HUES48 (cell line): ENCODE measurements around the gene UTS2R.

Experiments
- H3K27ac ChIP-seq: one replicate; pipeline ENCODE4 v1.7.0; 2013; ENCODE audit warnings: low read depth, low read length, inconsistent platforms
- H3K27me3 ChIP-seq: 2 replicates; pipeline ENCODE4 v1.6.1; 2013; ENCODE audit warnings: mild to moderate bottlenecking, low read length; ENCODE audit not compliant: control insufficient read depth, insufficient read depth
- H3K36me3 ChIP-seq: 2 replicates; pipeline ENCODE4 v1.6.1; 2013; ENCODE audit warnings: low read length; ENCODE audit not compliant: control insufficient read depth, insufficient read depth
- H3K4me1 ChIP-seq: 2 replicates; pipeline ENCODE4 v1.6.1; 2013; ENCODE audit warnings: mild to moderate bottlenecking, low read length; ENCODE audit not compliant: control insufficient read depth, insufficient read depth
- H3K4me3 ChIP-seq: 2 replicates; pipeline ENCODE4 v1.5.1; 2013; ENCODE audit warnings: mild to moderate bottlenecking, low read depth, low read length
- H3K9ac ChIP-seq: 2 replicates; pipeline ENCODE4 v1.6.1; 2013; ENCODE audit warnings: mild to moderate bottlenecking, low read depth, low read length, moderate library complexity
- H3K9me3 ChIP-seq: 2 replicates; pipeline ENCODE4 v1.6.1; 2013; ENCODE audit warnings: low read length; ENCODE audit not compliant: control insufficient read depth, insufficient read depth

The UTS2R gene

GRCh38 chr17:82348866-82349265, 22.7 kb upstream of the UTS2R start:
- no peak overlapping the region for H3K9ac ChIP-seq
- no peak overlapping the region for H3K4me3 ChIP-seq
- no peak overlapping the region for H3K27ac ChIP-seq
- no peaks in the 10 kb centered on the region for H3K9me3 ChIP-seq
- no peaks in the 10 kb centered on the region for H3K27me3 ChIP-seq
- no peaks in the 10 kb centered on the region for H3K4me1 ChIP-seq
- no peaks in the 10 kb centered on the region for H3K36me3 ChIP-seq

GRCh38 chr17:82349287-82349701, 22.3 kb upstream of the UTS2R start:
- Histone ChIP-seq H3K9ac (no peak overlapping the region), H3K27ac (no peak overlapping the region), H3K36me3 (no peaks in the 10 kb centered on the region), H3K27me3 (no peaks in the 10 kb centered on the region), H3K4me1 (no peaks in the 10 kb centered on the region), H3K9me3 (no peaks in the 10 kb centered on the region), H3K4me3 (no peak overlapping the region)

DNA sequence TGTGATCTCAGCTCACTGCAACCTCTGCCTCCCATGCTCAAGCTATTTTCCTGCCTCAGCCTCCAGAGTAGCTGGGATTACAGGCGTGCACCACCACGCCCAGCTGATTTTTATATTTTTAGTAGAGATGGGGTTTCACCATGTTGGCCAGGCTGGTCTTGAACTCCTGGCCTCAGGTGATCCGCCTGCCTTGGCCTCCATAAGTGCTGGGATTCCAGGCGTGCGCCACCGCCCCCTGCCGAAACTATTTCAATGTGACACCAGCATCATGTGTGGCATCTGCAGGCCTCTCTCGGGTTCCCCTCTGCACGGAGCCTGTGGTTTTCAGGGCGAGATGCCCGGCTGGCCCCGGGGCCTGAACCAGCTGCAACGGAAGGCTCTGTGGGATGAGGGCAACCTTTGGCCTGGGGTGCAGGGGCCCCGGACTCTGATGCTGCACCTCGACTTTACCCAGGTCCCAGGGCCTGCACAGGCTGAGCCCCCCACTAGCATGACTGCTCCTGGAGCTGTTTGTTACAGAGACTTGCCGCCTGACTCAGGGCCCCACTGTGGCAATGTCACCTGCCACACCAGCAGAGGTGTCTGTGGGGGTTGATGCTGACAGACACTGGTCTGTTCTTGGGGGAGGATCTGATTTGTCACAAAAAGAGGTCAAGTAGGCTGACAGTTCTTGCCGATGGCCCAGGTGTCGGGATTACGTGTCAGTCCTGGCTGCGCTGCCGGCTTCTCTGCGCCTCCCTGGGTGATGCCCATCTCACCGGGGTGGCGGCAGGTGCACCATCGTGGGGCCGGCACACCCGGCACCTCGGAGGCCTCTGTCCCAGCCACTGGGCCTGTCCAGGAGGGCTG, 21.2 kb upstream of the UTS2R start:
- Histone ChIP-seq H3K4me1 (no peaks in the 10 kb centered on the region), H3K36me3 (no peaks in the 10 kb centered on the region), H3K9ac (no peak overlapping the region), H3K27me3 (no peaks in the 10 kb centered on the region), H3K9me3 (no peaks in the 10 kb centered on the region), H3K4me3 (no peak overlapping the region), H3K27ac (no peak overlapping the region)

DNA sequence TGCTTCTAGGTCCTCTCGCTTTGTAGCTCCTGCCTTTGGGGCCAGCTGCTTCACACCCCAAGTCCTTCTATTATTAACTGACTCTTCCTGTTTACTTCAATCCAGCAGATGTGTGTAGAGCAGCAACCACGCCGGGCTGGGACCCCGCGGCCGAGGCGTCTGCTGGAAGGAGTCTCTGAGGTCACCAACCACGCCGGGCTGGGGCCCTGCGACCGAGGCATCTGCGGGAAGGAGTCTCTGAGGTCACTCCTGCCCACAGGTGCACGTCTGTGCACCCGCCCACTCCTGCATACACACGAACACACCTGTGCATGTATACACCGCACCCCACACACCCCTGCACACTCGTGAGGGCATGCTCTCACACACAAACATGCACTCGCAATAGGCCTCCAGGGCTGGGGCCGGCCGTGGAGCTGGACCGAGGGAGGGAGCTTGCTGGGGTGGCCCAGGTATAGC, 20.3 kb upstream of the UTS2R start:
- no peaks in the 10 kb centered on the region for H3K9me3 ChIP-seq
- H3K4me3 ChIP-seq: no peak overlapping the region
- H3K9ac ChIP-seq: no peak overlapping the region
- no peaks in the 10 kb centered on the region for H3K27me3 ChIP-seq
- H3K27ac ChIP-seq: no peak overlapping the region
- no peaks in the 10 kb centered on the region; the same call in 1 of the 2 replicates for H3K4me1 ChIP-seq
- H3K36me3 ChIP-seq: no peaks in the 10 kb centered on the region

- H3K27me3 ChIP-seq: no peaks in the 10 kb centered on the region
- H3K4me1 ChIP-seq: no peaks in the 10 kb centered on the region; the same call in 1 of the 2 replicates
- no peak overlapping the region for H3K9ac ChIP-seq
- H3K36me3 ChIP-seq: no peaks in the 10 kb centered on the region
- no peak overlapping the region for H3K27ac ChIP-seq
- H3K9me3 ChIP-seq: no peaks in the 10 kb centered on the region
- H3K4me3 ChIP-seq: no peak overlapping the region
Observed at GRCh38 chr17:82351713-82352488, 19.7 kb upstream of the UTS2R start.

- Histone ChIP-seq H3K36me3 (no peaks in the 10 kb centered on the region), H3K4me1 (no peaks in the 10 kb centered on the region; the same call in 1 of the 2 replicates), H3K9me3 (no peaks in the 10 kb centered on the region)
Observed at GRCh38 chr17:82353484-82353883, 18.1 kb upstream of the UTS2R start.

GRCh38 chr17:82354804-82355308, 16.7 kb upstream of the UTS2R start:
- H3K27ac ChIP-seq: no peak overlapping the region

More at GRCh38 chr17:82353484-82353883, 18.1 kb upstream of the UTS2R start:
- no peak overlapping the region for H3K27ac ChIP-seq
- H3K27me3 ChIP-seq: no peaks in the 10 kb centered on the region
- H3K9ac ChIP-seq: no peak overlapping the region
- H3K4me3 ChIP-seq: no peak overlapping the region

DNA sequence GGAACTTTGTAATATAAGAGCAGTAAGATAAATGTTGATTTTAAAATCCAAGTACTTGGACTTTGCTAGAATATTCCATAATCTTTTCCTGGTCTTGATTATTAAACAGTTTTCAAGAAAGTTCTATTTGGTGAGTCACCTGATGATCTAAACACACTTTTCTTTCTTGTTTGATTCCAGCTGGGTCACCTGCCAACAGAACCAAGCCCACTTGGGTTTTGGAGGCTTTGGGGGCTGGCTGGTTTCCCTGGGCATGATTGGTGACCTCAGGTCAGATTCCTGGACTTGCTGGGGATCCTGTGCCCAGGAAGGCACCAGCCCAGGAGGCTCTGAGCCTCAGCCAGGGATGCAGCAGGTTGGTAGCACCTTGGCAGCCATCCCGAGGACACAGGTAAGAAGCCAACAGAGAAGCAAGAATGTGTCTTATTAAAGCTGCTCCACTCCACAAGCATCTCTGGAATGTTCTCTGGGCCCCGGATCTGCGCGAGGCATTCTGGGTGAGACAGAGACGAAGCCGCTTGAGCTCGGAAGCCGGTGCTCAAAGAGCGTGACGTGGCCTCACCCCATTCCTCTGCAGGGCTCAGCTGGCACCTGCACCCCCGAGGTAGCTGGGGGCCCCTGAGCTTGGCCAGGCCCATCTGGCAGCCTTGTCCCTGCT, 15.7 kb upstream of the UTS2R start:
- Histone ChIP-seq H3K9me3 (no peaks in the 10 kb centered on the region), H3K27ac (no peak overlapping the region), H3K36me3 (no peaks in the 10 kb centered on the region), H3K4me3 (no peak overlapping the region), H3K4me1 (no peaks in the 10 kb centered on the region; the same call in 1 of the 2 replicates), H3K9ac (no peak overlapping the region), H3K27me3 (peaks cover 4% of the 10 kb centered on the region; the same call in 1 of the 2 replicates)

More at GRCh38 chr17:82354804-82355308, 16.7 kb upstream of the UTS2R start:
- Histone ChIP-seq H3K4me1 (no peaks in the 10 kb centered on the region; the same call in 1 of the 2 replicates), H3K9me3 (no peaks in the 10 kb centered on the region), H3K36me3 (no peaks in the 10 kb centered on the region), H3K4me3 (no peak overlapping the region), H3K9ac (no peak overlapping the region), H3K27me3 (peaks cover 4% of the 10 kb centered on the region; the same call in 1 of the 2 replicates)

DNA sequence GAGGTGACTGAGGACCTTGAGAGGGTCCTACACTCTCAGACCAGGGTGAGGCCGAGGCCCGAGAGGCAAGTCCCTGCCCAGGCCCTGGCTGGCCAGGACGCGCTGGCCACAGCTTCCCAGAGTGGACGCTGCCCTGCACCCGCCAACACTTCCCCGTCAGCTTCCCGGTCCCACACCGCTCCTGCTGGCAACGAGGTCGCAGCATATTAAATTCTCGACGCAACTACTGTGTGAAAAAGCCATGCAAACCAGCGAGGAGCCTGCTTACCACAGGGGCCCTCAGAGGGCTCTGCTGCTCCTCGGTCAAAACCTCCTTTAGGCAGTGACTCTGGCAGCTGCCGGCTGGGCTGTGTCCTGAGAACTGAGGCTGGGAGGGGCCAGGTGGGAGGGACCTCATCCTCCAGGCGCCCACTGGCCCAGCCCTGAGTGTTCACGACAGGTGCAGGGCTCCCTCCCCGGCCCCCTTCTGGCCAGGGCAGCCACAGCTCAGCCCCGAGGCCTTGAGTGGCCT, 14.7 kb upstream of the UTS2R start:
- Histone ChIP-seq H3K9ac (no peak overlapping the region), H3K36me3 (no peaks in the 10 kb centered on the region), H3K4me3 (no peak overlapping the region)

GRCh38 chr17:82357394-82357793, 14.2 kb upstream of the UTS2R start:
- Histone ChIP-seq H3K27me3 (peaks cover 4% of the 10 kb centered on the region; the same call in 1 of the 2 replicates), H3K9ac (no peak overlapping the region), H3K27ac (no peak overlapping the region)

More for the DNA sequence above, 14.7 kb upstream of the UTS2R start:
- Histone ChIP-seq H3K4me1 (no peaks in the 10 kb centered on the region; the same call in 1 of the 2 replicates), H3K27ac (no peak overlapping the region), H3K9me3 (no peaks in the 10 kb centered on the region), H3K27me3 (peaks cover 4% of the 10 kb centered on the region; the same call in 1 of the 2 replicates)

More at GRCh38 chr17:82357394-82357793, 14.2 kb upstream of the UTS2R start:
- H3K9me3 ChIP-seq: no peaks in the 10 kb centered on the region
- H3K36me3 ChIP-seq: no peaks in the 10 kb centered on the region
- no peak overlapping the region for H3K4me3 ChIP-seq
- H3K4me1 ChIP-seq: no peaks in the 10 kb centered on the region; the same call in 1 of the 2 replicates
